Activated T-cell treated with anti-CD3 and anti-CD28 coated beads for 4 hours (primary cell): ENCODE measurements around the gene TIGD3.
"Not testable (repeated sequence)": the region's sequence is repeated elsewhere in the genome, so short reads cannot be mapped to it uniquely, and the experiment has no call there.

Source experiments
- DNase-seq: peaks from one replicate; pipeline ENCODE4 v3.0.0-alpha.2; 2020

Gene TIGD3

GRCh38 chr11:65325435-65325834, 29.1 kb upstream of the TIGD3 start:
- no peak for DNase-seq

- no peak for DNase-seq
These were observed 27.5 kb upstream of the TIGD3 start for GRCh38 chr11:65327021-65327420.

- DNase-seq = no peak
These were observed 25.1 kb upstream of the TIGD3 start for GRCh38 chr11:65329478-65329877.

GRCh38 chr11:65329944-65330403, 24.6 kb upstream of the TIGD3 start:
- DNase-seq = peak; percentile 86

- DNase-seq = no peak
These were observed 24.0 kb upstream of the TIGD3 start for GRCh38 chr11:65330544-65330943.

- not testable (repeated sequence) for DNase-seq
These were observed 22.0 kb upstream of the TIGD3 start for GRCh38 chr11:65332591-65332990.

GRCh38 chr11:65334696-65335295, 19.8 kb upstream of the TIGD3 start:
- DNase-seq = no peak

GRCh38 chr11:65338676-65339075, 15.9 kb upstream of the TIGD3 start:
- DNase-seq = no peak

GRCh38 chr11:65340226-65340625, 14.3 kb upstream of the TIGD3 start:
- DNase-seq = no peak

GRCh38 chr11:65341856-65342255, 12.7 kb upstream of the TIGD3 start:
- no peak for DNase-seq

- DNase-seq = no peak
These were observed 3.0 kb upstream of the TIGD3 start for GRCh38 chr11:65351511-65351910.

GRCh38 chr11:65352783-65353182, 1.8 kb upstream of the TIGD3 start:
- no peak for DNase-seq

- DNase-seq = no peak
These were observed 1.2 kb upstream of the TIGD3 start for GRCh38 chr11:65353376-65353775.

- DNase-seq = no peak
These were observed 669 bp upstream of the TIGD3 start for GRCh38 chr11:65353900-65354264.

GRCh38 chr11:65355013-65355775, 643 bp downstream of the TIGD3 start:
- DNase-seq = peak; percentile 66

- no peak for DNase-seq
These were observed 1.3 kb downstream of the TIGD3 start for GRCh38 chr11:65355776-65356393.

- no peak for DNase-seq
These were observed 1.9 kb downstream of the TIGD3 start for GRCh38 chr11:65356394-65356972.

- DNase-seq = no peak
These were observed 3.4 kb downstream of the TIGD3 start for GRCh38 chr11:65357856-65358356.

- DNase-seq = no peak
These were observed 7.9 kb downstream of the TIGD3 start for GRCh38 chr11:65362320-65362931.

- no peak for DNase-seq
These were observed 8.4 kb downstream of the TIGD3 start for GRCh38 chr11:65362966-65363365.

- DNase-seq = no peak
These were observed 9.2 kb downstream of the TIGD3 start for GRCh38 chr11:65363770-65364169.

GRCh38 chr11:65366340-65366773, 11.8 kb downstream of the TIGD3 start:
- DNase-seq = no peak

- no peak for DNase-seq
These were observed 16.1 kb downstream of the TIGD3 start for GRCh38 chr11:65370659-65371049.
